HFFc6 (cell line): ENCODE results near the gene CMPK2. TPM values are rescaled to one million over a fixed set of nuclear protein-coding genes. Genes with fewer than 3 reads are reported as not detected.

Experiments
- DNase-seq: peaks from one replicate; pipeline ENCODE4 v3.0.0-alpha.2; 2018
- H3K27ac Mint-ChIP-seq: 2 replicates; pipeline ENCODE4 v1.8.0; 2020; ENCODE audit warnings: mild to moderate bottlenecking, mixed read lengths
- H3K27me3 Mint-ChIP-seq: 2 replicates; pipeline ENCODE4 v1.8.0; 2021; ENCODE audit warnings: mild to moderate bottlenecking, moderate library complexity, mixed read lengths; ENCODE audit not compliant: insufficient read depth
- H3K36me3 Mint-ChIP-seq: 2 replicates; pipeline ENCODE4 v1.8.0; 2021; ENCODE audit warnings: low read depth, mixed read lengths
- H3K4me1 Mint-ChIP-seq: 2 replicates; pipeline ENCODE4 v1.8.0; 2020; ENCODE audit warnings: low read depth, mixed read lengths
- H3K4me3 Mint-ChIP-seq: 2 replicates; pipeline ENCODE4 v1.8.0; 2020; ENCODE audit warnings: mild to moderate bottlenecking, moderate library complexity, mixed read lengths
- H3K9me3 Mint-ChIP-seq: 2 replicates; pipeline ENCODE4 v1.8.0; 2020; ENCODE audit warnings: mild to moderate bottlenecking, mixed read lengths
- total RNA-seq, 6 experiments: library from RNA; stranded (reverse); fragmentation: NEBNext Ultra II Directional; extraction: Animal tissue kit (Norgen Biotek cat#: 25700); gene quantifications; 2 replicates in 1 of 6; 3 replicates in 5 of 6; pipeline ENCODE4 v1.2.3, GENCODE V29; 2021
- TF ChIP-seq, protein P1 (sequence below): fragments of 200-600 bp; sonication (generic); IDR thresholded peaks from 2 replicates; pipeline ENCODE4 v1.5.0; 2021; ENCODE audit warnings: antibody characterized with exemption, mild to moderate bottlenecking

The CMPK2 gene
- total RNA-seq, 6 experiments from 2014 or later = not detected

GRCh38 chr2:6819668-6820067, 46.0 kb downstream of the CMPK2 start:
- H3K4me3 Mint-ChIP-seq = no peak overlapping the region
- DNase-seq = no peak
- no peaks in the 10 kb centered on the region for H3K4me1 Mint-ChIP-seq
- peaks cover 6% of the 10 kb centered on the region; the same call in 1 of the 2 replicates for H3K36me3 Mint-ChIP-seq
- peaks cover 1% of the 10 kb centered on the region for H3K27me3 Mint-ChIP-seq
- TF ChIP-seq, protein P1, sequence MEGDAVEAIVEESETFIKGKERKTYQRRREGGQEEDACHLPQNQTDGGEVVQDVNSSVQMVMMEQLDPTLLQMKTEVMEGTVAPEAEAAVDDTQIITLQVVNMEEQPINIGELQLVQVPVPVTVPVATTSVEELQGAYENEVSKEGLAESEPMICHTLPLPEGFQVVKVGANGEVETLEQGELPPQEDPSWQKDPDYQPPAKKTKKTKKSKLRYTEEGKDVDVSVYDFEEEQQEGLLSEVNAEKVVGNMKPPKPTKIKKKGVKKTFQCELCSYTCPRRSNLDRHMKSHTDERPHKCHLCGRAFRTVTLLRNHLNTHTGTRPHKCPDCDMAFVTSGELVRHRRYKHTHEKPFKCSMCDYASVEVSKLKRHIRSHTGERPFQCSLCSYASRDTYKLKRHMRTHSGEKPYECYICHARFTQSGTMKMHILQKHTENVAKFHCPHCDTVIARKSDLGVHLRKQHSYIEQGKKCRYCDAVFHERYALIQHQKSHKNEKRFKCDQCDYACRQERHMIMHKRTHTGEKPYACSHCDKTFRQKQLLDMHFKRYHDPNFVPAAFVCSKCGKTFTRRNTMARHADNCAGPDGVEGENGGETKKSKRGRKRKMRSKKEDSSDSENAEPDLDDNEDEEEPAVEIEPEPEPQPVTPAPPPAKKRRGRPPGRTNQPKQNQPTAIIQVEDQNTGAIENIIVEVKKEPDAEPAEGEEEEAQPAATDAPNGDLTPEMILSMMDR = no peak
- H3K27ac Mint-ChIP-seq = no peak overlapping the region
- H3K9me3 Mint-ChIP-seq = peaks cover 36% of the 10 kb centered on the region

DNA sequence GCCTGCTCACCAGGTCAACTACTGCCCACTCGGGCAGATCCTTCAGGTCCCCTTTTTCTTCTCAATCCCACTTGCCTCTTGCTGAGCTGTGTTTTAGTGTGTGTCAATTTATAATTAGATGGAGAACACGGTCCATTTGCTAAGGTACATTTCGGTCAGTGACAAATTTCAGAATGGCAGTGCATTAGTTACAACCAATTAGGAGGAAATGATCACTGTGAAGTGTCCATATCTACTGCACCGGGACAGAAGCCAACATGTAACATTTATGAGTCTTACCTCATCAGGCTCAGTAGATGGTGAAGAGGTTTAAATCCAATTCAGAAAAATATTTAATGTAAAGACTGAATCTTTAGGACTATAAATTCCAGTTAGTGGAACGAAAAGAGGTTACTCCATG, 47.7 kb downstream of the CMPK2 start:
- Mint-ChIP-seq H3K4me3 (no peak overlapping the region), H3K36me3 (peaks cover 6% of the 10 kb centered on the region; the same call in 1 of the 2 replicates), H3K4me1 (no peaks in the 10 kb centered on the region), H3K27me3 (peaks cover 1% of the 10 kb centered on the region), H3K27ac (no peak overlapping the region), H3K9me3 (peaks cover 45% of the 10 kb centered on the region)
- DNase-seq = no peak
- TF ChIP-seq, protein P1 = no peak

DNA sequence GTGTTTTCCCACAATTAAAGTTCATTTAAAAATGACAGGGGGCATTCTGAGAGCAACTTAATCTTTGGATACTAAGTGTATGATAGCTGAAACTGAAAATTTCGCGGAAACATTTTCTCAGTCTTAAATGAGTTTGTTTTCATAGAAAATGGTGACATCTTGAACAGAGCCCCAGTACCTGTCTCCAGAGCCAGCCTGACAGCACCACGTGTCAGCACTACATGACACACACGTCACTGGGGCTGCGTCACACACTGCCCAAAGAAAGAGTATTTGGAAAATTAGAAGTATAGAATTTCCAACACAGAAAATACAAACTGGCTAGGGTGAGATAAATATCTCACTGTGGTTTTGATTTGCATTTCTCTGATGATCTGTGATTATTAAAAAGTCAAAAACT, 50.8 kb downstream of the CMPK2 start:
- peaks cover 63% of the 10 kb centered on the region for H3K9me3 Mint-ChIP-seq
- TF ChIP-seq, protein P1 = no peak
- no peaks in the 10 kb centered on the region for H3K4me1 Mint-ChIP-seq
- H3K36me3 Mint-ChIP-seq = no peaks in the 10 kb centered on the region; the same call in 1 of the 2 replicates
- H3K27ac Mint-ChIP-seq = no peak overlapping the region
- H3K4me3 Mint-ChIP-seq = no peak overlapping the region
- H3K27me3 Mint-ChIP-seq = peaks cover 6% of the 10 kb centered on the region
- DNase-seq = no peak

DNA sequence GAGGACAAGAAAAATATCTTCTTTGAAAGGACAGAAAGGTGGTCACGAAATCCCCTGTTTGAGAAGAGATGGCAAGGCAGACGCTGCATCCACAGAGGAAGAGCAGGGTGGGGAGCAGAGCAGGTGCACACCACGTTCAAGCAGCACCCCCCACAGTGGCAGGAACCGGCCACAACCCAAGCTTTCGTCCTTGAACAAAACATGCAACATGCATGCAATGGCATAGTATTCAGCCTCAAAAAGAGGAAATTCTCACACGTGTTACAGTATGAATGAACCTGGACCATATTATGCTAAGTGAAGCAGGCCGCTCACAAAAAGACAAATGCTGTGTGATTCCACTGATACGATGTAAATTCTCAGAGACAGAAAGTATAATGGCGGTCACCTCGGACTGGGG, 51.4 kb downstream of the CMPK2 start:
- TF ChIP-seq, protein P1 = no peak
- H3K9me3 Mint-ChIP-seq = peaks cover 62% of the 10 kb centered on the region
- DNase-seq = no peak
- H3K36me3 Mint-ChIP-seq = no peaks in the 10 kb centered on the region; the same call in 1 of the 2 replicates
- no peak overlapping the region for H3K4me3 Mint-ChIP-seq
- H3K27ac Mint-ChIP-seq = no peak overlapping the region
- peaks cover 6% of the 10 kb centered on the region for H3K27me3 Mint-ChIP-seq
- H3K4me1 Mint-ChIP-seq = no peaks in the 10 kb centered on the region

GRCh38 chr2:6813573-6813972, 52.1 kb downstream of the CMPK2 start:
- no peak overlapping the region for H3K4me3 Mint-ChIP-seq
- no peaks in the 10 kb centered on the region for H3K4me1 Mint-ChIP-seq
- H3K36me3 Mint-ChIP-seq = no peaks in the 10 kb centered on the region; the same call in 1 of the 2 replicates
- TF ChIP-seq, protein P1 = no peak
- peaks cover 6% of the 10 kb centered on the region for H3K27me3 Mint-ChIP-seq
- H3K9me3 Mint-ChIP-seq = peaks cover 64% of the 10 kb centered on the region
- no peak overlapping the region for H3K27ac Mint-ChIP-seq
- DNase-seq = no peak
